Naive thymus-derived CD4-positive, alpha-beta T cell (primary cell): ENCODE measurements around the gene JDP2. TPM values are rescaled to one million over a fixed set of nuclear protein-coding genes. Genes with fewer than 3 reads are reported as not detected.

ENCODE experiments used
- ATAC-seq: fragments of 150-1000 bp; cut with Tn5 transposase; 2 replicates; pipeline ENCODE4 v1.10.0; 2021; ENCODE audit warnings: mild to moderate bottlenecking, moderate library complexity
- CTCF ChIA-PET: fragments of 350-600 bp; sonication (Branson Sonifier 250); formaldehyde crosslinking; loops from one replicate; lab custom pipeline; 2021; ENCODE audit warnings: antibody characterized with exemption; lab: Charles Lee
- POLR2A ChIA-PET: fragments of 350-600 bp; sonication (Branson Sonifier 250); formaldehyde crosslinking; loops from one replicate; lab custom pipeline; 2021; ENCODE audit warnings: antibody characterized with exemption, inconsistent platforms; lab: Charles Lee
- DNase-seq, 9 donors: peaks; one replicate each; pipeline versions ENCODE4 v3.0.0 to v3.0.0-alpha.2; 2020 to 2022; ENCODE audit warnings: mixed read lengths in 1 of 9
- H3K27ac ChIP-seq: one replicate; pipeline ENCODE4 v1.7.0; 2013; ENCODE audit warnings: mild to moderate bottlenecking, low read depth, low read length, moderate library complexity
- H3K27me3 ChIP-seq, 2 donors: one replicate each; pipeline ENCODE4 v1.7.0; 2013; ENCODE audit warnings: low read length in 2 of 2, mild to moderate bottlenecking in 2 of 2, moderate library complexity in 2 of 2; ENCODE audit not compliant: control insufficient read depth in 2 of 2, insufficient read depth in 2 of 2
- H3K36me3 ChIP-seq, 3 experiments: 1 replicate in 2 of 3; 2 replicates in 1 of 3; pipeline ENCODE4 v1.7.0; 2013; ENCODE audit warnings: low read length in 3 of 3, mild to moderate bottlenecking in 3 of 3, moderate library complexity in 1 of 3; ENCODE audit not compliant: insufficient read depth in 3 of 3, control insufficient read depth in 2 of 3
- H3K4me1 ChIP-seq, 2 donors: one replicate each; pipeline ENCODE4 v1.7.0; 2013; ENCODE audit warnings: low read length in 2 of 2, mild to moderate bottlenecking in 2 of 2, moderate library complexity in 1 of 2; ENCODE audit not compliant: control insufficient read depth in 2 of 2, insufficient read depth in 2 of 2
- H3K4me3 ChIP-seq: 2 replicates; pipeline ENCODE4 v1.7.0; 2013; ENCODE audit warnings: mild to moderate bottlenecking, low read length
- H3K9me3 ChIP-seq, 3 experiments: 1 replicate in 2 of 3; 2 replicates in 1 of 3; pipeline ENCODE4 v1.7.0; 2013; ENCODE audit warnings: low read length in 3 of 3; ENCODE audit not compliant: control insufficient read depth in 2 of 3
- H3K27ac Mint-ChIP-seq, 9 donors: one replicate each; pipeline ENCODE4 v1.8.0; 2020 to 2022; ENCODE audit warnings: mixed read lengths in 9 of 9, mild to moderate bottlenecking in 8 of 9, moderate library complexity in 5 of 9, inconsistent platforms in 2 of 9
- H3K27me3 Mint-ChIP-seq, 5 donors: one replicate each; pipeline ENCODE4 v1.8.0; 2021 to 2022; ENCODE audit warnings: mixed read lengths in 5 of 5, mild to moderate bottlenecking in 1 of 5
- H3K36me3 Mint-ChIP-seq, 5 donors: one replicate each; pipeline ENCODE4 v1.8.0; 2020 to 2022; ENCODE audit warnings: mixed read lengths in 5 of 5, mild to moderate bottlenecking in 3 of 5, inconsistent platforms in 1 of 5
- H3K4me1 Mint-ChIP-seq, 7 donors: one replicate each; pipeline ENCODE4 v1.8.0; 2020 to 2022; ENCODE audit warnings: mixed read lengths in 7 of 7, mild to moderate bottlenecking in 3 of 7, inconsistent platforms in 1 of 7
- H3K4me3 Mint-ChIP-seq, 10 donors: one replicate each; pipeline ENCODE4 v1.8.0; 2020 to 2022; ENCODE audit warnings: mild to moderate bottlenecking in 10 of 10, mixed read lengths in 10 of 10, moderate library complexity in 6 of 10, inconsistent platforms in 2 of 10
- H3K9me3 Mint-ChIP-seq, 11 donors: one replicate each; pipeline ENCODE4 v1.8.0; 2020 to 2022; ENCODE audit warnings: mixed read lengths in 11 of 11, mild to moderate bottlenecking in 4 of 11, inconsistent platforms in 1 of 11, moderate library complexity in 1 of 11
- intact Hi-C, 2 donors: fragments of 100-400 bp; cut with micrococcal nuclease; formaldehyde crosslinking; loops; one replicate each; pipeline ENCODE4 v1.15.1; 2023
- polyA plus RNA-seq, 2 donors: library from polyadenylated mRNA; unstranded; fragments of 300-500 nt; fragmentation: Illumina TruSeq; gene quantifications; one replicate each; pipeline ENCODE4 v1.2.3, GENCODE V29; 2021
- total RNA-seq, 6 experiments: library from RNA in 5 of 6; stranded (reverse) in 5 of 6; gene quantifications; 1 replicate in 5 of 6; 2 replicates in 1 of 6; pipeline ENCODE4 v1.2.3 and lab custom pipeline; 2021 to 2026

The JDP2 gene
- total and polyA plus RNA-seq, 7 experiments from 2014 or later, result 0.86 to 29.0 (median 1.5) TPM; not detected in 2

DNA sequence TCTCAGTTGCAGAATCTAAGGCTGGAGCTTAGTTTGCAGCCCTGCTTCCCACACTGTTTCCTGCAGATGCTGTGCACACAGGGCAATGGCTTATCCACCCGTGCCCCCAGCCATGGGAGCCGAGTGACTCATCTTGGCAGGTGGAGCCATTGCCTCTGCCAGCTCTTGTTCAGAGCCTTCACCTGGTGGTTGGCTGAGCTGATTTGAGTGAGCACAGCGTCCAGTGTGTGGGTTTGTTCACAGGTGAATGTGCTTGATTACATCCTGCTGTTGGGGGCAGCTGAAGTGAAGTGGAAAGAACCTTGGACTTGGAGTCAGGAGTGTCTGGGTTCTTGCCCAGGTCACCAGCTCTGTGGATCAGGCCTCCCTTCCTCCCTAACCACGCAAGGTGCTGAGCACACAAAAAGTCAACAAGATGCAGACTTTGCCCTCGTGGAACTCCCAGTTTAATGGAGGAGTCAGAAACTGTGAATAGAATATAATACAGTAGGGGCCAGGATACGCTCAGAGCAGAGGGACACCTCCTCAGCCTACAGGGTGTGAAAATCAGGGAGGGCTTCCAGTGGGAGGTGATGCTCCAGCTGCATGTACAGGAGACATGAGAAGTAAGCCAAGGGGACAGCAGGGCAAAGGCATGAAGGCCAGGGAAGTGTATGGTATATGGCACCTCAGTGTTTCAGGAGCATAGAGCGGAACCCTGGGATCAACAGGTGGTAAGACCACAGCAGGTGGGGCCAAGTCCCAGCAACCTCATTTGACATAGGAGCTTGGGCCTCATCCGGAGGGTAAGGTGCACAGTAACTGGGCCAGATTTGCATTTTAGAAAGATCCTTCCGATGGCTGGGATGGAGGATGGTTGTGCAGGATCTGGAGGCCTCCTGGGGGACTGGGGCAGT lies 22.8 kb downstream of the JDP2 start:
- intact Hi-C loops, result no loop called here
- no peaks in the 10 kb centered on the region for H3K9me3 Mint-ChIP-seq
- H3K4me1 ChIP-seq, result no peaks in the 10 kb centered on the region
- H3K27me3 Mint-ChIP-seq, result peaks cover 0 to 7% (median 0%) of the 10 kb centered on the region in 5 donors
- ChIA-PET CTCF (no interaction called here), POLR2A (interaction anchor here (0.6 to 0.9 kb wide), 2 partner anchors 12 to 18 kb away, joined by 3 read pairs; no protein-coding TSS in a partner anchor)
- ATAC-seq (no peak), DNase-seq (no peak)
- no peak overlapping the region for H3K27ac ChIP-seq
- H3K27me3 ChIP-seq, result no peaks in the 10 kb centered on the region
- no peak overlapping the region for H3K27ac Mint-ChIP-seq
- H3K36me3 ChIP-seq, result no peaks in the 10 kb centered on the region
- H3K4me1 Mint-ChIP-seq, result peaks cover 0 to 9% (median 3%) of the 10 kb centered on the region in 7 donors
- no peak overlapping the region for H3K4me3 ChIP-seq
- no peaks in the 10 kb centered on the region for H3K36me3 Mint-ChIP-seq
- peak overlapping the region in 1 of 10 donors; percentile 21 for H3K4me3 Mint-ChIP-seq
- no peaks in the 10 kb centered on the region for H3K9me3 ChIP-seq

DNA sequence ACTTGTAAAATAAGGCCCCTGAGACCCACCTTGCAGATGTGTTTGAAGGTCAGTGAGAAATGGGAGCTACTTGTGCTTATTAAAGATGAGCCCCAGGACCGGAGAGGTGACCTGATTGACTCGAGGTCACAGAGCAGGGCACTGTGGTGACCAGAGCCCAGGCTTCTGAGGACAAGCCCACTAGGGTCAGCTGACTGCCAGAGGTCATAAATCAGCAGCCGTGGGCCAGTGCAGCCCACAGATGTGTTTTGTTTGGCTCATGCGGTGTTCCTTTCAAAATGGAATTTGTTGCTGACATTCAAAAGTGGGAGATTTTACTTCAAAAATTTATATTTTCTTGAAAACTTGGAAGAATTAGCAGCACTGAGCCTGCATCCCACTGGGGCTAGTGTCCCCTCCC lies 24.5 kb downstream of the JDP2 start:
- Histone ChIP-seq H3K9me3 (no peaks in the 10 kb centered on the region), H3K4me3 (no peak overlapping the region), H3K27ac (no peak overlapping the region), H3K4me1 (no peaks in the 10 kb centered on the region), H3K27me3 (no peaks in the 10 kb centered on the region), H3K36me3 (no peaks in the 10 kb centered on the region)
- intact Hi-C loops, result no loop called here
- Mint-ChIP-seq H3K27ac (no peak overlapping the region), H3K4me3 (no peak overlapping the region), H3K9me3 (no peaks in the 10 kb centered on the region), H3K36me3 (no peaks in the 10 kb centered on the region), H3K27me3 (peaks cover 0 to 7% (median 0%) of the 10 kb centered on the region in 5 donors), H3K4me1 (peaks cover 0 to 8% (median 3%) of the 10 kb centered on the region in 7 donors)
- CTCF ChIA-PET, result no interaction called here
- no peak for ATAC-seq
- POLR2A ChIA-PET, result no interaction called here
- DNase-seq, result no peak

DNA sequence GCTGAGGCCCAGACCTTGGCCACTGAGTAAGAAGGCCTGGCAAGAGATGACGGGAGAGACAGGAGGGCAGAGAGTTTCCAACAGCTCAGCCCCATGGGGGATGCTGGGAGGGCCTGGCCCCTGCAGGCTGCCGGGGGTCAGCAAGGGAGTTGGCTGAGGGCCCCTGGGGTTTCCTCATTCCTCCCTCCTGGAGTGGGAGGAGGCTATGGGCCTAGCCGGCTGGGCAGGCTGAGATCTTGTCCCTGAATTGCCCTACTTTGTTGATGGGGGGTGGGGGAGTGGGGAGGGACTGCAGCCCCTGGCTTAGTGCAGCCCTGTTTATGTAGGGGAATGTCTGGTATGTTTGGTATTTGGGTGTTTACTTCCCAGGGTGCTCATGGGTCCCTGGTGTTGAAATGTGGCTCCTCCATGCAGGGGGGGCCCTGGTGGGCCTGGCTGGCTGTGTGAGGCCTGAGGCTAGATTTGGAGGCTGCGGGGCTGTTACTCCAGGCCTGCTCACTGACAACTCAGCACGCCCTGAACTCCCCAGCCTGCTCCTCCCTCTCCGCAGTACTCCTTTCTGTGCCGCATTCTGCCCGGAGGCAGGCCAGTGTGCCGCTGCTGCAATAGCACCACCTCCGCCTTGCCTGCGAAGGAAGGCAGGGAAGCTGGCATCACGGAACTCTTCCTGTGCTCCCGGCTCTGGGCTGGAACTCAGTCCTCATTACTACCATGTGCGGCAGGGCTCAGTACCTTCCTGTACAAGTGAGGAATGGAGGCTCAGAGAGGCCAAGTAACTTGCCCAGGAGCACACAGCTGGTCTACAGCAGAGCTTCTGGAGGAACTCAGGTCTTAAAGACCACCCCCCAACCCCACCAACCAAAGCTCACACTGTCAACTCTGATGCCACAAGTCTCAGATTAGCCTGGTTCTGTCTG lies 25.3 kb downstream of the JDP2 start:
- Histone ChIP-seq H3K27me3 (no peaks in the 10 kb centered on the region), H3K4me3 (no peak overlapping the region), H3K27ac (no peak overlapping the region), H3K9me3 (no peaks in the 10 kb centered on the region), H3K4me1 (no peaks in the 10 kb centered on the region), H3K36me3 (no peaks in the 10 kb centered on the region)
- H3K9me3 Mint-ChIP-seq, result no peaks in the 10 kb centered on the region
- H3K36me3 Mint-ChIP-seq, result no peaks in the 10 kb centered on the region
- intact Hi-C loops, result no loop called here
- H3K4me1 Mint-ChIP-seq, result peaks cover 0 to 8% (median 3%) of the 10 kb centered on the region in 7 donors
- ChIA-PET POLR2A (no interaction called here), CTCF (interaction anchor here (0.6 to 1.5 kb wide), 5 partner anchors 55 to 148 kb away, joined by 3 to 11 read pairs (median 4); no protein-coding TSS in a partner anchor)
- H3K27me3 Mint-ChIP-seq, result peaks cover 0 to 7% (median 0%) of the 10 kb centered on the region in 5 donors
- DNase-seq, result no peak
- no peak overlapping the region for H3K27ac Mint-ChIP-seq
- ATAC-seq, result no peak
- no peak overlapping the region for H3K4me3 Mint-ChIP-seq

DNA sequence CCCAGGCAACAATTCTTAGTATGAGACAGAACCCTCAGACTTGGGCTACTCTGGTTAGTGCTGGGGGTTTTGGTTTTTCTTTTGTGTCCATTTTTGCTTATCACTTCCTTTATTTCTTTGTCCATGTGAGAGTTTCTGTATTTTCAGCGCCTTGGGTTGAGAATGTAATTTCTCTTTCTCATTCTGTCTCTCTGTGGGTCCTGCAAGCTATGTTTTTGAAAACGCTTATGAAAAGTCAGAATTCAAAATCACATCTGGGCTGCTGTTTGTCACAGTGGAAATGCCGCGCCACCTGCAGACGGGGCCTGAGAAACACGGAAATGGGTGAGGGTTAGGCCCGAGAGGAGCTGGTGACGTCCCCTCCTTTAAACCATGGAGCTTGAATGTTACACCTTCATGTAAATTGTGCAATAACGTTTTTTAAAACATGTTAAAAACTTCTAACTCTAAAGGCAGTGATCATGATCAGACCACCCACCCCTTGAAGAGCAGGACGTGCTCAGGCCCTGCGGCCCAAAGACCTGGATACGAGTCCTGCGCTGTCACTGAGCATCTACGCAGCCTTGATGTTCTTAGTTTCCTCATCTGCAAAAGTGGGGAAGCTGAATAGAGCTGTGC lies 26.1 kb downstream of the JDP2 start:
- no peak for ATAC-seq
- Histone ChIP-seq H3K9me3 (no peaks in the 10 kb centered on the region), H3K27ac (no peak overlapping the region), H3K4me3 (no peak overlapping the region), H3K36me3 (no peaks in the 10 kb centered on the region), H3K27me3 (no peaks in the 10 kb centered on the region), H3K4me1 (no peaks in the 10 kb centered on the region)
- ChIA-PET POLR2A (no interaction called here), CTCF (interaction anchor here (0.6 to 1.5 kb wide), 6 partner anchors 55 to 149 kb away, joined by 3 to 11 read pairs (median 4); no protein-coding TSS in a partner anchor)
- DNase-seq, result peak in 5 of 9 donors; percentile 8 to 48 (median 16)
- H3K4me1 Mint-ChIP-seq, result peaks cover 0 to 10% (median 5%) of the 10 kb centered on the region in 7 donors
- no peak overlapping the region for H3K4me3 Mint-ChIP-seq
- H3K27ac Mint-ChIP-seq, result peak overlapping the region in 1 of 9 donors; percentile 19
- H3K27me3 Mint-ChIP-seq, result peaks cover 0 to 7% (median 0%) of the 10 kb centered on the region in 5 donors
- no peaks in the 10 kb centered on the region for H3K36me3 Mint-ChIP-seq
- intact Hi-C loops, result loop anchor here (1.0 kb wide), 2 partner anchors 147 to 322 kb away; no protein-coding TSS in a partner anchor
- H3K9me3 Mint-ChIP-seq, result no peaks in the 10 kb centered on the region

DNA sequence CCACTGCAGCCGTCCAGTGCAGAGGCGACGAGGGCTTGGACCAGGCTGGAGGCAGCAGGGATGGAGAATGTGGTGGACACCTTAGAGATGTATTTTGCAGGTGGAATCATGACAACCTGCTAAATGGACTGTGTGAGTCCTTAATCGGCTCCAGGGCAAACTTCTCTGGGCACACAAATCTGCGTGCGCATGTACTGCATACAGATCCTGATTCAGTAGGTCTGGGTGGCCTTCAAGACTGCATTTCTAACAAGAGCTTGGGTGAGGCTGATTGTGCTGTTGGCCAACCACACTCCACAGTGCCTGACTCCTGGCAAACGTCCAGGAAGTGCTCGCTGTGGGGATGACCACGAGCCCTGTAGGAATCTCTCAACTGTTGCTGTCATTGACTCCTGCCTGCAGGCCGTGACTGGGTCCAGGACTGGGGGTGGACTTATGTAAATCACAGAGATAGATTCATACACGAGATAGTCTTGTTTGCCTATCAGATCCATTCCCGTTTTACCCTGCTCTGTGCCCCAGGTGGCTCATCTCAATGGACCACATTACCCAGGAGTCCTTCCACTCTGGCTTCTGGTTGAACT lies 27.2 kb downstream of the JDP2 start:
- no peaks in the 10 kb centered on the region for H3K9me3 ChIP-seq
- no peaks in the 10 kb centered on the region for H3K4me1 ChIP-seq
- H3K27me3 ChIP-seq, result no peaks in the 10 kb centered on the region
- Mint-ChIP-seq H3K27me3 (peaks cover 0 to 3% (median 0%) of the 10 kb centered on the region in 5 donors), H3K36me3 (no peaks in the 10 kb centered on the region), H3K4me1 (peaks cover 0 to 10% (median 5%) of the 10 kb centered on the region in 7 donors), H3K9me3 (no peaks in the 10 kb centered on the region), H3K27ac (no peak overlapping the region), H3K4me3 (no peak overlapping the region)
- intact Hi-C loops, result loop anchor here (1.0 kb wide), 2 partner anchors 148 to 323 kb away; no protein-coding TSS in a partner anchor
- no peak for DNase-seq
- H3K36me3 ChIP-seq, result no peaks in the 10 kb centered on the region
- H3K4me3 ChIP-seq, result no peak overlapping the region
- H3K27ac ChIP-seq, result no peak overlapping the region
- ChIA-PET CTCF (interaction anchor here (1.5 kb wide), 1 partner anchor 146 kb away, joined by 11 read pairs; no protein-coding TSS in a partner anchor), POLR2A (no interaction called here)
- ATAC-seq, result no peak
